Adrenal gland (tissue), 5 donors: ENCODE results near the gene MNAT1.

Experiments used
- CTCF ChIP-seq, 6 experiments: fragments of 450-650 bp in 4 of 6; fragments of 200-600 bp in 2 of 6; sonication (generic) in 1 of 6; IDR thresholded peaks; 1 replicate in 5 of 6; 2 replicates in 1 of 6; pipeline versions ENCODE4 v1.5.1 to v1.8.0; 2016 to 2021; ENCODE audit warnings: antibody characterized with exemption in 6 of 6, mild to moderate bottlenecking in 2 of 6, moderate library complexity in 1 of 6
- POLR2A ChIP-seq, 2 donors: fragments of 450-650 bp; IDR thresholded peaks; one replicate each; pipeline ENCODE4 v1.6.1; 2017; ENCODE audit warnings: antibody characterized with exemption in 2 of 2, mild to moderate bottlenecking in 2 of 2, moderate library complexity in 1 of 2
- donor health status: DM: no; HTN: no; CAD: no.

- TF ChIP-seq CTCF (IDR thresholded peaks at IDR 0.05), result no peak
- TF ChIP-seq POLR2A (IDR thresholded peaks at IDR 0.05), result no peak
Observed at GRCh38 chr14:60753264-60754119, 18.9 kb downstream of the MNAT1 start.
